K562 (cell line): ENCODE data around the gene SPIRE1. TPM values are rescaled to one million over a fixed set of nuclear protein-coding genes. Genes with fewer than 3 reads are reported as not detected.

ENCODE experiments used
- ATAC-seq: fragments of 200-7000 bp; cut with Tn5 transposase; 3 replicates; pipeline ENCODE4 v1.9.1; 2020; ENCODE audit warnings: moderate library complexity
- BruUV-seq: library from RNA; stranded (reverse); fragments of 400-500 nt; replicated peaks from 2 replicates; lab custom pipeline; 2021; lab: Mats Ljungman, UMichigan
- CTCF ChIA-PET: fragments of 300-600 bp; formaldehyde crosslinking; extraction: SDS; loops from one replicate; lab custom pipeline; 2021; ENCODE audit warnings: low intra/inter-chr PET ratio; lab: Yijun Ruan, JAX
- POLR2A ChIA-PET: fragments of 300-600, 350-650 bp; sonication (Branson Sonifier 250); formaldehyde crosslinking; extraction: SDS; loops from one replicate; lab custom pipeline; 2021; ENCODE audit warnings: antibody characterized with exemption, inconsistent platforms; lab: Yijun Ruan, JAX
- DNase-seq, 4 experiments: peaks; one replicate each; pipeline versions ENCODE4 v3.0.0 to v3.0.0-alpha.2; 2011 to 2018; ENCODE audit warnings: low spot score in 3 of 4, mixed read lengths in 3 of 4; ENCODE audit errors: extremely low read depth in 1 of 4
- FAIRE-seq: peaks from 2 replicates; lab custom pipeline; 2011; peaks lifted over from hg19 to GRCh38; lab: Jason Lieb, UNC
- H2AFZ ChIP-seq: 2 replicates; pipeline ENCODE4 v1.6.0; 2011; ENCODE audit warnings: low read depth, low read length, control low read depth, inconsistent platforms
- H3K27ac ChIP-seq: fragments of 200-600 bp; 3 replicates; pipeline ENCODE4 v1.8.0; 2011; ENCODE audit warnings: low read depth, mild to moderate bottlenecking, control low read depth, inconsistent platforms, low read length, moderate library complexity, mixed read lengths; ENCODE audit errors: extremely low read depth
- H3K27me3 ChIP-seq, 2 experiments: fragments of 300-600 bp in 1 of 2; 2 replicates in 1 of 2; 3 replicates in 1 of 2; pipeline versions ENCODE4 v1.6.0 to v1.8.0; 2011; ENCODE audit warnings: inconsistent platforms in 2 of 2, low read length in 2 of 2, mild to moderate bottlenecking in 1 of 2, mixed read lengths in 1 of 2, moderate library complexity in 1 of 2; ENCODE audit not compliant: control insufficient read depth in 2 of 2, insufficient read depth in 2 of 2
- H3K36me3 ChIP-seq: fragments of 300-600 bp; 3 replicates; pipeline ENCODE4 v1.8.0; 2011; ENCODE audit warnings: mild to moderate bottlenecking, low read length, inconsistent platforms; ENCODE audit not compliant: control insufficient read depth, insufficient read depth
- H3K4me1 ChIP-seq, 2 experiments: fragments of 200-600 bp in 1 of 2; replicated peaks in 1 of 2; 2 replicates in 1 of 2; 3 replicates in 1 of 2; pipeline versions ENCODE4 v1.5.1 to v1.8.0; 2011; ENCODE audit warnings: inconsistent platforms in 2 of 2, low read length in 2 of 2, mild to moderate bottlenecking in 1 of 2, mixed read lengths in 1 of 2, moderate library complexity in 1 of 2; ENCODE audit not compliant: control insufficient read depth in 2 of 2, insufficient read depth in 2 of 2
- H3K4me2 ChIP-seq: 2 replicates; pipeline ENCODE4 v1.6.1; 2011; ENCODE audit warnings: low read length, control low read depth, inconsistent platforms, mixed read lengths; ENCODE audit not compliant: insufficient read depth
- H3K4me3 ChIP-seq: fragments of 200-600 bp; sonication (generic), shearing (Covaris generic); 2 replicates; pipeline ENCODE4 v1.5.1; 2016; ENCODE audit warnings: control low read depth, inconsistent platforms
- H3K79me2 ChIP-seq: fragments of 200-600 bp; 3 replicates; pipeline ENCODE4 v1.8.0; 2011; ENCODE audit warnings: low read length, inconsistent platforms; ENCODE audit not compliant: control insufficient read depth, insufficient read depth
- H3K9ac ChIP-seq, 2 experiments: 2 replicates each; pipeline versions ENCODE4 v1.6.0 to v1.6.1; 2011; ENCODE audit warnings: low read depth in 2 of 2, low read length in 2 of 2, control low read depth in 1 of 2, inconsistent platforms in 1 of 2, mild to moderate bottlenecking in 1 of 2, mixed read lengths in 1 of 2; ENCODE audit not compliant: insufficient read depth in 1 of 2
- H3K9me1 ChIP-seq: one replicate; pipeline ENCODE4 v1.6.0; 2011; ENCODE audit warnings: inconsistent platforms, mild to moderate bottlenecking, low read length, moderate library complexity; ENCODE audit not compliant: control insufficient read depth, insufficient read depth
- H3K9me3 ChIP-seq: replicated peaks from 2 replicates; pipeline ENCODE4 v1.5.1; 2011; ENCODE audit warnings: low read depth, low read length, inconsistent platforms; ENCODE audit not compliant: control insufficient read depth, insufficient read depth
- H4K20me1 ChIP-seq: replicated peaks from 2 replicates; pipeline ENCODE4 v1.6.1; 2011; ENCODE audit warnings: low read length, inconsistent platforms, mixed read lengths; ENCODE audit not compliant: control insufficient read depth, insufficient read depth
- ARID1B ChIP-seq: fragments of 450-650 bp; IDR thresholded peaks from 2 replicates; pipeline ENCODE4 v1.6.1; 2016; ENCODE audit warnings: antibody characterized with exemption, mild to moderate bottlenecking, inconsistent platforms
- ASH1L ChIP-seq: fragments of 450-650 bp; IDR thresholded peaks from 2 replicates; pipeline ENCODE4 v1.6.1; 2018; ENCODE audit warnings: borderline replicate concordance, mild to moderate bottlenecking, low read depth; ENCODE audit not compliant: partially characterized antibody
- CBFA2T2 ChIP-seq: fragments of 450-650 bp; conservative IDR thresholded peaks from 2 replicates; pipeline ENCODE4 v1.6.1; 2017; ENCODE audit warnings: mild to moderate bottlenecking
- CEBPB ChIP-seq: fragments of 450-650 bp; IDR thresholded peaks from 2 replicates; pipeline ENCODE4 v1.6.1; 2016; ENCODE audit warnings: missing genetic modification characterization, missing compliant biosample characterization
- DNMT1 ChIP-seq: fragments of 450-650 bp; IDR thresholded peaks from 2 replicates; pipeline ENCODE4 v1.6.1; 2016; ENCODE audit warnings: antibody characterized with exemption, mild to moderate bottlenecking
- DPF2 ChIP-seq: fragments of 450-650 bp; IDR thresholded peaks from 2 replicates; pipeline ENCODE4 v1.6.1; 2016
- EP300 ChIP-seq: IDR thresholded peaks from 2 replicates; pipeline ENCODE4 v1.6.1; 2012; ENCODE audit warnings: low read length, improper control_type of control experiment
- FOXK1 ChIP-seq: sonication (generic); formaldehyde crosslinking; IDR thresholded peaks from 2 replicates; pipeline ENCODE4 v1.8.0; 2022; ENCODE audit warnings: missing genetic modification reagents, mild to moderate bottlenecking, borderline replicate concordance
- FUS ChIP-seq: fragments of 200-400 bp; formaldehyde crosslinking; optimal IDR thresholded peaks from 2 replicates; pipeline ENCODE3; 2017; ENCODE audit warnings: low read depth, low read length
- GTF2A2 ChIP-seq: IDR thresholded peaks from 2 replicates; pipeline ENCODE4 v1.6.1; 2016; ENCODE audit warnings: mild to moderate bottlenecking, missing genetic modification characterization, missing compliant biosample characterization
- HDAC1 ChIP-seq, 2 experiments: fragments of 450-650 bp; IDR thresholded peaks; 2 replicates each; pipeline ENCODE4 v1.6.1; 2016 to 2017; ENCODE audit warnings: inconsistent platforms in 1 of 2, mild to moderate bottlenecking in 1 of 2, moderate library complexity in 1 of 2
- JUN ChIP-seq, 2 experiments: sonication (generic) in 1 of 2; formaldehyde crosslinking in 1 of 2; IDR thresholded peaks; 2 replicates each; pipeline versions ENCODE4 v1.6.1 to v1.8.0; 2012 to 2022; ENCODE audit warnings: borderline replicate concordance in 2 of 2, mild to moderate bottlenecking in 2 of 2, improper control_type of control experiment in 1 of 2, low read depth in 1 of 2, low read length in 1 of 2, missing genetic modification reagents in 1 of 2
- KDM1A ChIP-seq, 2 experiments: fragments of 450-650 bp; IDR thresholded peaks; 2 replicates each; pipeline ENCODE4 v1.6.1; 2016; ENCODE audit warnings: mild to moderate bottlenecking in 2 of 2
- MAFF ChIP-seq: IDR thresholded peaks from 2 replicates; pipeline ENCODE4 v1.6.1; 2012; ENCODE audit warnings: low read length, improper control_type of control experiment
- MAFG ChIP-seq: fragments of 450-650 bp; conservative IDR thresholded peaks from 2 replicates; pipeline ENCODE4 v1.6.1; 2016; ENCODE audit warnings: missing genetic modification characterization, missing compliant biosample characterization
- MAFK ChIP-seq: IDR thresholded peaks from 2 replicates; pipeline ENCODE4 v1.6.1; 2011; ENCODE audit warnings: low read length, improper control_type of control experiment
- MEF2A ChIP-seq: IDR thresholded peaks from 2 replicates; pipeline ENCODE4 v1.6.1; 2011; ENCODE audit warnings: low read depth, mild to moderate bottlenecking, low read length, moderate library complexity; ENCODE audit not compliant: control insufficient read depth
- MTA2 ChIP-seq: fragments of 450-650 bp; IDR thresholded peaks from 2 replicates; pipeline ENCODE4 v1.6.1; 2016; ENCODE audit warnings: low read depth
- NCOR1 ChIP-seq: fragments of 450-650 bp; IDR thresholded peaks from 2 replicates; pipeline ENCODE4 v1.6.1; 2016; ENCODE audit warnings: mild to moderate bottlenecking, moderate library complexity
- NFIC ChIP-seq: fragments of 450-650 bp; IDR thresholded peaks from 2 replicates; pipeline ENCODE4 v1.6.1; 2017; ENCODE audit warnings: mild to moderate bottlenecking, inconsistent platforms
- PHF20 ChIP-seq: fragments of 450-650 bp; IDR thresholded peaks from 2 replicates; pipeline ENCODE4 v1.6.1; 2018; ENCODE audit not compliant: partially characterized antibody
- POLR2AphosphoS5 ChIP-seq: IDR thresholded peaks from 2 replicates; pipeline ENCODE4 v1.6.1; 2011; ENCODE audit warnings: mild to moderate bottlenecking, low read depth, low read length, moderate library complexity; ENCODE audit not compliant: control insufficient read depth, insufficient read depth
- RCOR1 ChIP-seq, 2 experiments: IDR thresholded peaks; 2 replicates each; pipeline ENCODE4 v1.6.1; 2012; ENCODE audit warnings: low read depth in 2 of 2, low read length in 2 of 2, borderline replicate concordance in 1 of 2, improper control_type of control experiment in 1 of 2
- SOX6 ChIP-seq: fragments of 450-650 bp; IDR thresholded peaks from 2 replicates; pipeline ENCODE4 v1.6.1; 2014; ENCODE audit warnings: mild to moderate bottlenecking
- TCF3 ChIP-seq: sonication (generic); formaldehyde crosslinking; IDR thresholded peaks from 2 replicates; pipeline ENCODE4 v1.4.0; 2020; ENCODE audit warnings: mild to moderate bottlenecking, missing genetic modification reagents
- TEAD4 ChIP-seq, 2 experiments: sonication (generic) in 1 of 2; formaldehyde crosslinking in 1 of 2; IDR thresholded peaks; 2 replicates each; pipeline versions ENCODE4 v1.6.1 to v1.8.0; 2012 to 2022; ENCODE audit warnings: borderline replicate concordance in 1 of 2, inconsistent platforms in 1 of 2, low read length in 1 of 2, mild to moderate bottlenecking in 1 of 2, missing genetic modification reagents in 1 of 2
- WGBS: fragments of 100-300 bp; shearing (Covaris generic); methylation state at CpG from one replicate; pipeline ENCODE4 v1.1.6; 2016; ENCODE audit warnings: low coverage, mixed read lengths; ENCODE audit not compliant: insufficient coverage; ENCODE audit errors: missing lambda C conversion rate; 5-methylcytosine and 5-hydroxymethylcytosine counted together
- in situ Hi-C: fragments of 300-500 bp; cut with MboI; formaldehyde crosslinking; loops from 4 replicates; pipeline ENCODE4 v1.15.0; 2018; ENCODE audit warnings: inconsistent platforms, mixed read lengths
- intact Hi-C: fragments of 100-400 bp; cut with micrococcal nuclease; formaldehyde crosslinking; loops from 2 replicates; pipeline ENCODE4 v1.14.2; 2022
- polyA plus RNA-seq, 8 experiments: library from polyadenylated mRNA; depleted of rRNA in 4 of 8; stranded (reverse) in 5 of 8; unstranded in 3 of 8; fragments of >200 nt; fragmentation: Nextera tagmentation in 2 of 8; fragmentation: Illumina TruSeq in 1 of 8; extraction: Ambion mirVana in 2 of 8; extraction: Trizol in 1 of 8; gene quantifications; 2 replicates each; pipeline versions ENCODE4 v1.2.1 to v1.2.3, GENCODE V29; 2011 to 2014; ENCODE audit warnings: inconsistent platforms in 1 of 8, missing spikeins in 1 of 8
- total RNA-seq, 7 experiments: library from RNA; depleted of rRNA in 6 of 7; stranded (reverse); fragments of >200 nt in 6 of 7; fragmentation: Illumina TruSeq in 2 of 7; extraction: Trizol in 2 of 7; gene quantifications; 2 replicates each; pipeline versions ENCODE4 v1.2.1 to v1.2.3, GENCODE V29; 2011 to 2021; ENCODE audit warnings: low replicate concordance in 1 of 7

SPIRE1 gene
- total and polyA plus RNA-seq, 9 of the 15 experiments (the other 6 are each of a cell fraction or from before 2014, with no cell fraction given), result 2.9 to 14.0 (median 10.2) TPM

GRCh38 chr18:12468445-12468844 lies 189.5 kb downstream of the SPIRE1 start:
- in situ Hi-C loops, result no loop called here
- Histone ChIP-seq H4K20me1 (no peaks in the 10 kb centered on the region), H3K4me2 (no peak overlapping the region), H3K9me3 (no peaks in the 10 kb centered on the region), H3K27me3 (no peaks in the 10 kb centered on the region), H3K27ac (no peak overlapping the region), H3K9ac (no peak overlapping the region), H3K4me1 (peaks cover 7 to 8% of the 10 kb centered on the region in 2 experiments; a peak in 4 of 5 replicates), H3K9me1 (no peaks in the 10 kb centered on the region), H3K79me2 (no peaks in the 10 kb centered on the region), H2AFZ (no peak overlapping the region), H3K4me3 (no peak overlapping the region), H3K36me3 (0 out of 3 replicates have a peak, but pooled peaks cover 5% of the 10 kb centered on the region)
- ChIA-PET POLR2A (no interaction called here), CTCF (no interaction called here)
- peak in 1 of 4 experiments; percentile 61 for DNase-seq
- ATAC-seq, result peak; percentile 66
- intact Hi-C loops, result no loop called here
- no TSS peak for BruUV-seq
- WGBS, result 2% methylated on average over 4 of the region's 4 CpGs
- FAIRE-seq, result no peak
- TF ChIP-seq ARID1B, result peak; percentile 84
- TF ChIP-seq POLR2AphosphoS5, result 0 out of 2 replicates have a peak, but pooled peaks have one; percentile 27
- peak; percentile 59; the same call in 1 of the 2 replicates for TF ChIP-seq EP300
- TF ChIP-seq HDAC1 (IDR thresholded peaks at IDR 0.05), result peak in 1 of 2 experiments; percentile 77; a peak in 2 of 4 replicates
- TF ChIP-seq MAFG (tag), result 0 out of 2 replicates have a peak, but pooled peaks have one; percentile 26
- peak; percentile 94 to 95 for TF ChIP-seq KDM1A (IDR thresholded peaks at IDR 0.05)
- TF ChIP-seq ASH1L, result no peak
- TF ChIP-seq MEF2A, result no peak
- TF ChIP-seq NCOR1, result peak; percentile 50; the same call in 1 of the 2 replicates
- no peak for TF ChIP-seq CEBPB (tag)
- no peak for TF ChIP-seq FOXK1 (CRISPR knock-in tag)
- TF ChIP-seq TCF3 (CRISPR knock-in tag), result peak; percentile 81
- TF ChIP-seq FUS, result no peak
- TF ChIP-seq JUN (IDR thresholded peaks at IDR 0.05; ENCODE audit: borderline replicate concordance, low read depth, low read length), result peak; percentile 11; the same call in 1 of the 2 replicates
- TF ChIP-seq JUN (CRISPR knock-in tag; IDR thresholded peaks at IDR 0.05; ENCODE audit: borderline replicate concordance), result no peak
- TF ChIP-seq NFIC, result no peak; the same call in 1 of the 2 replicates
- peak; percentile 82 to 91; a peak in 3 of 4 replicates for TF ChIP-seq RCOR1 (IDR thresholded peaks at IDR 0.05; ENCODE audit: borderline replicate concordance in 1 of 2, low read depth in 2 of 2, low read length in 2 of 2)
- peak; percentile 77 for TF ChIP-seq CBFA2T2
- TF ChIP-seq SOX6, result peak; percentile 37; the same call in 1 of the 2 replicates
- no peak for TF ChIP-seq DNMT1
- TF ChIP-seq MAFK, result peak; percentile 33; the same call in 1 of the 2 replicates
- TF ChIP-seq PHF20, result no peak
- TF ChIP-seq MAFF, result 0 out of 2 replicates have a peak, but pooled peaks have one; percentile 15
- TF ChIP-seq DPF2, result peak; percentile 65
- TF ChIP-seq GTF2A2 (tag), result no peak
- peak; percentile 34 for TF ChIP-seq MTA2
- peak; percentile 81 for TF ChIP-seq TEAD4 (IDR thresholded peaks at IDR 0.05; ENCODE audit: low read length)
- TF ChIP-seq TEAD4 (CRISPR knock-in tag; IDR thresholded peaks at IDR 0.05; ENCODE audit: borderline replicate concordance), result no peak
